AG04449 (cell line): ENCODE results near the gene LAT.

Experiments
- CTCF ChIA-PET: fragments of 350-600 bp; formaldehyde crosslinking; extraction: SDS; loops from one replicate; lab custom pipeline; 2021; ENCODE audit warnings: antibody characterized with exemption; lab: Yijun Ruan, JAX
- POLR2A ChIA-PET: fragments of 400-600, 350-600 bp; formaldehyde crosslinking; extraction: SDS; loops from one replicate; lab custom pipeline; 2020; ENCODE audit warnings: antibody characterized with exemption, inconsistent platforms; lab: Yijun Ruan, JAX
- DNase-seq: peaks from one replicate; pipeline ENCODE4 v3.0.0-alpha.2; 2010; ENCODE audit warnings: low read depth, low spot score
- H3K4me3 ChIP-seq: 2 replicates; pipeline ENCODE4 v1.5.1; 2011; ENCODE audit warnings: low read depth, mild to moderate bottlenecking, control low read depth, low read length
- TF ChIP-seq, protein P1 (sequence below): IDR thresholded peaks from one replicate; pipeline ENCODE4 v1.5.1; 2011; ENCODE audit warnings: mild to moderate bottlenecking, moderate library complexity, low read length, control low read depth, inconsistent platforms; ENCODE audit not compliant: insufficient read depth; ENCODE audit errors: missing control alignments

The LAT gene

DNA sequence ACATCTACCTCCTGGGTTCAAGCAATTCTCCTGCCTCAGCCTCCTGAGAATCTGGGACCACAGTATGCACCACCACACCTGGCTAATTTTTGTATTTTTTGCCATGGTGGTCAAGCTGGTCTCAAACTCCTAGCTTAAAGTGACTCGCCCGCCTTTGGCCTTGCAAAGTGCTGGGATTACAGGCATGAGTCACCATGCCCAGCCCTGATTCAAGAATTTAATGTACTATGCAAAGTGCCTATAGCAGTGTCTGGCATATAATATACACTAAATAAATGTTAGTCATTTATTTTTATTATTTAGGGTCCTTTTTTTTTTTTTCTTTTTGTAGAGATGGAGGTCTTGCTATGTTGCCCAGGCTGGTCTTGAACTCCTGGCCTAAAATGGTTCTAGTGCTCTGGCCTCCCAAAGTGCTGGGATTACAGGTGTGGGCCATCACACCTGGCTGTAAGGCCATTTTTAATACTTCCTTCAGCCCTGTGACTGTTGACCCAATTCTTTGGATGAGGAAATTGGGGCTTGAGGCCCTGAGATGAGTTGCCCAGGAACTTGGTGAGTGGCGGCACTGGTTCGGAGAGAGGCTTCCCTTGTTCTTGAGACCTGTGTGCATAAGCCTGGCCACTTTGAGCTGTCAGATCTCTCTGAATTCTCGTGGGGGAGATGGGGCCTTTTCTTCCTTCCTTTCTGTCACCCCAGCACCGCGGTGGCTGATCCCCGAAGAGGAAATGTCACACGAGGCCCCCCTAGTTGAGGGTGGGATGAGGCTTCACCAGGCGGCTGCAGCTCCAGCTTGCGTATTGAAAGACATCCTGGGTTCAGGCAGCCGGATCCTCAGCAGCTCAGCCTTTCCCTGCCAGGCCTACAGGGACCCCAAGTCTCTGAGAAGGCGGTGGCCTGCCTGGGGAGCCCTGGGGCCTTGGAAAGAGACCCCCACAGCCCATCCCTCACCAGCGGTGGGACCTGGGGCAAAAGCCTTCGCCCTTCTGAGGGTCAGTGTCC, 38.7 kb downstream of the LAT start:
- TF ChIP-seq, protein P1, sequence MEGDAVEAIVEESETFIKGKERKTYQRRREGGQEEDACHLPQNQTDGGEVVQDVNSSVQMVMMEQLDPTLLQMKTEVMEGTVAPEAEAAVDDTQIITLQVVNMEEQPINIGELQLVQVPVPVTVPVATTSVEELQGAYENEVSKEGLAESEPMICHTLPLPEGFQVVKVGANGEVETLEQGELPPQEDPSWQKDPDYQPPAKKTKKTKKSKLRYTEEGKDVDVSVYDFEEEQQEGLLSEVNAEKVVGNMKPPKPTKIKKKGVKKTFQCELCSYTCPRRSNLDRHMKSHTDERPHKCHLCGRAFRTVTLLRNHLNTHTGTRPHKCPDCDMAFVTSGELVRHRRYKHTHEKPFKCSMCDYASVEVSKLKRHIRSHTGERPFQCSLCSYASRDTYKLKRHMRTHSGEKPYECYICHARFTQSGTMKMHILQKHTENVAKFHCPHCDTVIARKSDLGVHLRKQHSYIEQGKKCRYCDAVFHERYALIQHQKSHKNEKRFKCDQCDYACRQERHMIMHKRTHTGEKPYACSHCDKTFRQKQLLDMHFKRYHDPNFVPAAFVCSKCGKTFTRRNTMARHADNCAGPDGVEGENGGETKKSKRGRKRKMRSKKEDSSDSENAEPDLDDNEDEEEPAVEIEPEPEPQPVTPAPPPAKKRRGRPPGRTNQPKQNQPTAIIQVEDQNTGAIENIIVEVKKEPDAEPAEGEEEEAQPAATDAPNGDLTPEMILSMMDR = no peak
- no peak overlapping the region for H3K4me3 ChIP-seq
- POLR2A ChIA-PET = no interaction called here

DNA sequence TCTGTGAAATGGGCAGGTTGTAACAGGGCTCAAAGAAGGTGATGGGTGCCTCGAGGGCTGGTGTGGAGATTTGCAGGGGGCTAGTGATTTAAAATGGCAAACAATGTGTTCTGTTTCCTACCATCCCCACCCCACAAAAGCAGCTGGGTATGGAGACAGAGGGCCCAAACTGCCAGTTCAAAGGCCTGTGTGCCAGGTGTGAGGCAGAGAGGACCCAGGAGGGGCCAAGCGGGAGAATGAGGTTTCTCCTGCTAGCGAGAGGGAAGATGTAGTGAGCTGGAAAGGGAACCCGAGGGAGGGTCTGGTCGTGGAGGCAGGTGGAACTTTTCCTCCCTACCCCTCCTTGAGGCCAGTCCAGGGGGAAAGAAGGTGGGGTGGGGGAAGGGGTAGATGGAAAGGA, 39.4 kb downstream of the LAT start:
- CTCF ChIA-PET = no interaction called here

More for the DNA sequence above, 38.7 kb downstream of the LAT start:
- CTCF ChIA-PET = no interaction called here
- no peak for DNase-seq

DNA sequence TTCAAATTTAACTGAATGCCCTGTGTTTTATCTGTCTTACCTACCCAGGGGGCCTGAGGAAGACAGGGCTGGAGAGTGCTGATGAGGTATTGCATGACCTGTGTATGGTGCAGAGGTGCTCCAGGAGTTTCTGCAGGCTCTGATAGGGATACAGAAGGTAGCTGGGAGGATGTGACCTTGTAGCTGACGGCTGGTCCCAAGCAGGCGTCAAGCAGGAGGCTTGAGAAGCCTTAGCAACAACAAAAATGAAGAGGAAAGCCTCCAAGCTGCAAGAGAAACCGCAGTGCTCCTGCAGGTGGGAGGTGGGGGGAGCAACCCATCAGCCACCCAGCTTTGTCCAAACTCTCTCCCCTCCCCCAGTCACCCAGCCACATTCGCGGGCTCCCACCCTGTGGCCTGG, 40.4 kb downstream of the LAT start:
- ChIA-PET POLR2A (no interaction called here), CTCF (no interaction called here)
- H3K4me3 ChIP-seq = no peak overlapping the region
- no peak for DNase-seq
- TF ChIP-seq, protein P1 = no peak

More for the DNA sequence above, 39.4 kb downstream of the LAT start:
- DNase-seq = no peak
- TF ChIP-seq, protein P1 = no peak
- H3K4me3 ChIP-seq = no peak overlapping the region
- POLR2A ChIA-PET = no interaction called here

DNA sequence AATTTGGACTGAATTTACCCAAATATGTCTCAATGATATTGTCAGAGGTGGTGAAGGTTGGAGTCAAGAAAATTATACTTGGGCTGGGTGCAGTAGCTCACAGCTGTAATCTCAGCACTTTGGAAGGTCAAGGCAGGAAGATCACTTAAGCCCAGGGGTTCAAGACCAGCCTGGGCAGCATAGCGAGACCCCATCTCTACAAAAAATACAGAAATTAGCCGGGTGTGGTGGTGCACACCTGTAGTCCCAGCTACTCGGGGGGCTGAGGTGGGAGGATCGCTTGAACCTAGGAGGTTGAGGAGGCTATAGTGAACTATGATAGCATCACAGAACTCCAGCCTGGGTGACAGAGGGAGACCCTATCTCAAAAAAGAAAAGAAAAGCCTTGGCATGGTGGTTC, 40.9 kb downstream of the LAT start:
- TF ChIP-seq, protein P1 = no peak
- ChIA-PET POLR2A (no interaction called here), CTCF (no interaction called here)
- no peak for DNase-seq
- H3K4me3 ChIP-seq = no peak overlapping the region

DNA sequence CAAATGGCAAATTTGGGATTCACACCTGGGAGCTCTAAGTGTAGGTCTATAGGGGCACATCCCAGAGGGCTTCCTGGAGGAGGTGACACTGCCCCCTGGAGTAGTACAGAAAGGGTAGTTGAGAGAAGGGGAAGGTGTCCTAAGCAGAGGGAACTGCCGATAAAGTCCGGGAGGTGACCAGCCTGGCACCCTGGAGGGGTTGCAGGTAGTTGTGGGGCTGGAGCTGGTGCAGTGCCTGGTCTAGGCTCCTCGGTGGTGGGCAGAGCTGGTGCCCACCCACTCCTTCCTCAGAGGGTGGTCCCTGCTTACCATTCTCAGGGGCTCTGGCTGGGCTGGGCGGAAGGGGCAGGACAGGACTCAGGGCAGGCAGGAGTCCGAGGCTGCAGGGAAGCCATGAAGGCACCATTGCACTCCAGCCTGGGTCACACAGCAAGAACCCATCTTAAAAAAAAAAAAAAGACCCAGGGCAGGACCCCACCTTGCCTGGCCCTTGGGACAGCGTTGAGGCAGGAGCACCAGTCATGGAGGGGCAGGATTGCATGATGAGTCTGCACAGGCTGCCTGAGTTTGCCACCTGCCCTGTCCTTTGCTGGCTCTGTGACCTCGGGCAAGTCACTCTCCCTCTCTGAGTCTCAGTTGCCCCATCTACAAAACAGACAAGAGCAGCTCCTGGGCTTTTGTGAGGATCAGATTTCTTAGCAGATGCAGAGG, 43.8 kb downstream of the LAT start:
- DNase-seq = no peak
- CTCF ChIA-PET = interaction anchor here (1.1 kb wide), 1 partner anchor 21 kb away, joined by 3 read pairs; no protein-coding TSS in a partner anchor
- POLR2A ChIA-PET = no interaction called here
- H3K4me3 ChIP-seq = no peak overlapping the region
- TF ChIP-seq, protein P1 = no peak
